PC-9 (cell line): Measurements from ENCODE around the gene GPX3.

Experiments
- EZH2 ChIP-seq: fragments of 200-600 bp; sonication (generic); IDR thresholded peaks from 2 replicates; pipeline ENCODE4 v1.8.0; 2017; ENCODE audit warnings: antibody characterized with exemption, low read depth
- TF ChIP-seq, protein P1 (sequence below): fragments of 200-600 bp; sonication (generic); conservative IDR thresholded peaks from 2 replicates; pipeline ENCODE4 v1.6.1; 2017; ENCODE audit warnings: mixed run types, antibody characterized with exemption, mild to moderate bottlenecking, moderate library complexity

DNA sequence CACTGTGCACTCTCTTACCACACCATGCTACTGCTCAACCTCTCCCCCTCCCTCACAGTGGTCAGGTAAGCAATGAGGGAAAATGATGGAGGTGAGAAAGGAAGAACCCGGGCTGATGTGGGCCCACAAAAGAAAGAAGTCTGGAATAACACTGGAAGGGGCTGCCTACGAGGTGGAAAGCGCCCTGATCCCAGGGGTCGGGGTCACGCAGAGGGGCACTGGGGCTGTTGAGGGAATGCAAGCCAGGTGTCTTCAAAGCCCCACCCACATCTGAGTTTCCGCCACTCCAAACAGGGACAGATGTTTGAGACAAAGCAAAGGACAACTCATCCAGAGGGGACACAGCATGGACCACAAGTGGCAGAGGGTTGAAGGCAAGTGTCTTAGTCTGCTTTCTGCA is 56.2 kb downstream of the GPX3 start:
- TF ChIP-seq EZH2, result no peak
- TF ChIP-seq, protein P1, sequence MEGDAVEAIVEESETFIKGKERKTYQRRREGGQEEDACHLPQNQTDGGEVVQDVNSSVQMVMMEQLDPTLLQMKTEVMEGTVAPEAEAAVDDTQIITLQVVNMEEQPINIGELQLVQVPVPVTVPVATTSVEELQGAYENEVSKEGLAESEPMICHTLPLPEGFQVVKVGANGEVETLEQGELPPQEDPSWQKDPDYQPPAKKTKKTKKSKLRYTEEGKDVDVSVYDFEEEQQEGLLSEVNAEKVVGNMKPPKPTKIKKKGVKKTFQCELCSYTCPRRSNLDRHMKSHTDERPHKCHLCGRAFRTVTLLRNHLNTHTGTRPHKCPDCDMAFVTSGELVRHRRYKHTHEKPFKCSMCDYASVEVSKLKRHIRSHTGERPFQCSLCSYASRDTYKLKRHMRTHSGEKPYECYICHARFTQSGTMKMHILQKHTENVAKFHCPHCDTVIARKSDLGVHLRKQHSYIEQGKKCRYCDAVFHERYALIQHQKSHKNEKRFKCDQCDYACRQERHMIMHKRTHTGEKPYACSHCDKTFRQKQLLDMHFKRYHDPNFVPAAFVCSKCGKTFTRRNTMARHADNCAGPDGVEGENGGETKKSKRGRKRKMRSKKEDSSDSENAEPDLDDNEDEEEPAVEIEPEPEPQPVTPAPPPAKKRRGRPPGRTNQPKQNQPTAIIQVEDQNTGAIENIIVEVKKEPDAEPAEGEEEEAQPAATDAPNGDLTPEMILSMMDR, result no peak
